GM13976 (cell line): ENCODE measurements around the gene TMEM266.

Source experiments
- DNase-seq: peaks from one replicate; pipeline ENCODE4 v3.0.0; 2012; ENCODE audit warnings: low spot score
- CTCF ChIP-seq: IDR thresholded peaks from 2 replicates; pipeline ENCODE4 v1.5.1; 2012; ENCODE audit warnings: borderline replicate concordance, mild to moderate bottlenecking; ENCODE audit not compliant: insufficient read depth; ENCODE audit errors: extremely low read depth, missing control alignments, control extremely low read depth
- in situ Hi-C: fragments of 300-500 bp; cut with MboI; formaldehyde crosslinking; loops from one replicate; pipeline ENCODE4 v1.12.0; 2022; ENCODE audit warnings: low sequenced_read_pairs, mixed read lengths, inconsistent platforms; ENCODE audit not compliant: unreplicated experiment

TMEM266 gene

GRCh38 chr15:76209523-76209922 is 149.7 kb downstream of the TMEM266 start:
- no peak for DNase-seq
- TF ChIP-seq CTCF: no peak
- in situ Hi-C loops: no loop called here

DNA sequence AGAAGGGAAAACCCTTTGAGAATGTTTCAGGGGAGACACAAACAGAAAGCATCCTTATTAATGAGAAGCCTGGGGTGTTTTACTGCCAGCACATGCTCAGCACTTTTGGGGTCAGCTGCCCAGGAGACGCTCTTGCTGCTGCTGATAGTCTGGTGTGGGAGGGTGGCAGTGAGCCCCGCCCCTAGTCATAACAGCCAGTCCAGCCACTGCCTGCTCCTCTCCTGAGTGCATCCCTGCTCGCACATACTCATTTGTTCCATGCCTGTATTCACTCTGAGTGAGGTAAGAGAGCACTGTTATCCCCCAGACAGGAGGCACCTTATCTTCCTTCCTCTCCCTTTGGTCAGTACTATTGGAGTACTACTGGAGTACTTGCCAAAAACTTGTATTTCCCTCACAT is 150.2 kb downstream of the TMEM266 start:
- no peak for TF ChIP-seq CTCF
- DNase-seq: no peak
- in situ Hi-C loops: no loop called here

- in situ Hi-C loops: no loop called here
- DNase-seq: no peak
- no peak for TF ChIP-seq CTCF
These were observed 155.8 kb downstream of the TMEM266 start for GRCh38 chr15:76215634-76216033.

DNA sequence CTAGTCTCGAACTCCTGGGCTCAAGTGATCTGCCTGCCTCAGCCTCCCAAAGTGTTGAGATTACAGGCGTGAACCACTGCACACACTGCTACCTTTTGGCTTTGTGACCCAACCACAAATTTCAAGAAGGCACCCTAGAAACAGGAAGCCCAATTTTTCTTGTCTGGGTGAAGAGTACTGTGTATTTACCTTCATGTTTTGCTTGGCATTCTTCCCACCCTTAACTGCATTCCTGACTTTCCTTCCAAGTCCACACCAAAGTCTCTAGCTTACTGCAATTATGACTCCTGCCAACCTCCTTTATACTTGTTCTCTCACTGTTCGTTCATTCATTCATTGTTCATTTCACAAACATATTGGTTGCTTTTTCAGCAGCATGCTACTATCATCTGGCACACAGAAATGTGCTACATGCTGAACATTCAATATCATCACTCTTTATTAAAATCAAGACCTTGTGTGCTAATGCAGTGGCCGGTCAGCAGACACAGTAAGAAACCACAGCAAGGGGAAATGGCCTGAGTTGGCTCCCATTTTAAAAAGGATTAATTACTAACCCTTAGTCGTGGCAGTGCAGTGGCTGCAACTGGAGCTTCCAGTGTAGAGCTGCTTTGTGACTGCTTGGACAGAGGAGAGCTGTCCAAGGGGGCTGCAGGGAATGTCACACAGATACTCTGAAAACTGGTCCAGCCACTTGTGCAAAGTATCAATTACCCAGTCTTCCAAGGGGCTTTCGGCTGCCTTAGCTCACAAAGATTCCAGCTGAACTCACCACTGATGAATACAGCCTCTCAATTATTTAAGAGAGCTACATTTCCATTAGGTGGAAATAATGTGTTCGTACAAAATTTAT is 157.5 kb downstream of the TMEM266 start:
- in situ Hi-C loops: no loop called here
- TF ChIP-seq CTCF: no peak
- no peak for DNase-seq

GRCh38 chr15:76217882-76218217 is 158.1 kb downstream of the TMEM266 start:
- no peak for DNase-seq
- no peak for TF ChIP-seq CTCF
- in situ Hi-C loops: no loop called here

GRCh38 chr15:76221085-76221767 is 161.4 kb downstream of the TMEM266 start:
- no peak for DNase-seq
- TF ChIP-seq CTCF: no peak
- in situ Hi-C loops: no loop called here
